HG03520 (cell line): ENCODE measurements around the gene OXCT1.
A peak's percentile ranks its signal among the peaks of the same experiment; 100 is the strongest.

ENCODE experiments used
- ATAC-seq: cut with Tn5 transposase; IDR thresholded peaks from one replicate; pipeline ENCODE4 v1.9.1; 2021; ENCODE audit warnings: mild to moderate bottlenecking, moderate library complexity; ENCODE audit not compliant: unreplicated experiment

The OXCT1 gene

DNA sequence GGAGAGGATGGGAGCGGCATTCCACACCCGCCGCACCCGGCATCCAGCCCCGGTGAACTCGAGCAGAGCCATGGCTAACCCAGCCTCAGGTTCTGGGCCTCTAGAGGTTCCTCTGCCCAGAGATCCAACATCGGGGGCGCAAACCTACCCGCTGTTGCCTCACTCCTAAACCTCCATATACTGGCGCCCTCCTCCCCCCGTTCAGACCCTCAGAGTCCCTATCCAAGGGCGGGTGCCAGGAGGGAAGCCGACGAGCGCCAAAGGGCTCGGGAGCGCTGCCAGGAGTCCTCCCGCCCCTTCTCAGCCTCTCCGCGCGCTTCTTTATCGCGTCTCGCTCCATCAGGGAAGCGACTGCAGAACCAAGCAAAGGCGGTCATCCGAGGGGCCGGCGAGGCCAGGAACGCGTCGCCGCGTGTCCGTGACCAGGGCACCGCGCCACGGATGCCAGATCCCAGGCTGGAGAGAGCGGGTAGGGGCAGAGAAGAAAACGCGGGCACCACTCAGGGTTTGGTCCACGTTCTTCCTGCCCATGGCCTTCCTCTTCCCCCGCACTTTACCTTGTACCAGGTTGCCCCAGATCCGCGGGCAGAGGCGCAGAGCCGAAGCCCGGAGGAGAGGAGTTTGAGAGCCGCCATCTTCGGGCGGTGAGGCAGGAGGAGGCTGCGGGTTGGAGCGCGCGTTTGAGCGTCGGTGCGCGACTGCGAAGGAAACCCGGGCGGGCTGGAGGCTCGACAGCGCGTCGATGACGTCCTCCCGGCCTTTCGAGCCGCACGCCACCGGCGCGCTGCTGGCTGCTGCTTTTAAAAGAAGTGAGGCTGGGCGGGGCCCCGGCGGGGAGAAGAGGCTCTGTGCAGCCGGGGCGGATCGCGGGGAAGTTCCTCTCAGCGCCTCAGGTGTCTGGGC lies at the start of gene OXCT1:
Gene OXCT1, minus strand, starts transcription at position 702 of the 903 bp plus-strand sequence. Its CDS starts 67 bp downstream, at position 635.
- ATAC-seq, result peak; percentile 95

DNA sequence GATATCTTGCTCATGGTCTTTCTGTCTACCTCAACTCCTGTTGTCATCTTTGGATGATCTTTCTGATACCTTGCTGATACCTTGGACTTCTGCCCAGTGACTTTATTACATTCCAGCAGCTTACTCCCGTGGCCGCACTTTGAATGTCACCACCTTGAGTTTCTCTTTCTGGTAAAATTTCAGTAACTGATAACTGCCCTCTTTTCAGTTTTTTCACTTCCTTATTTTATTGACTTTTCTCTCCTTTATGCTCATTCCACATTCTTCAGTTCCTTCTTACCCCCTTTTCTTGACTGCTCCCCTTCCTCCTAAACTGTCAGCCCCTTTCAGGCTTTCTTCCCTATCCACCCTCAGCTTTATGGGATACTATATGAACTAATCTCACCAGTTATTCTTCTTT lies 47.9 kb upstream of the OXCT1 start:
- peak; percentile 38 for ATAC-seq

DNA sequence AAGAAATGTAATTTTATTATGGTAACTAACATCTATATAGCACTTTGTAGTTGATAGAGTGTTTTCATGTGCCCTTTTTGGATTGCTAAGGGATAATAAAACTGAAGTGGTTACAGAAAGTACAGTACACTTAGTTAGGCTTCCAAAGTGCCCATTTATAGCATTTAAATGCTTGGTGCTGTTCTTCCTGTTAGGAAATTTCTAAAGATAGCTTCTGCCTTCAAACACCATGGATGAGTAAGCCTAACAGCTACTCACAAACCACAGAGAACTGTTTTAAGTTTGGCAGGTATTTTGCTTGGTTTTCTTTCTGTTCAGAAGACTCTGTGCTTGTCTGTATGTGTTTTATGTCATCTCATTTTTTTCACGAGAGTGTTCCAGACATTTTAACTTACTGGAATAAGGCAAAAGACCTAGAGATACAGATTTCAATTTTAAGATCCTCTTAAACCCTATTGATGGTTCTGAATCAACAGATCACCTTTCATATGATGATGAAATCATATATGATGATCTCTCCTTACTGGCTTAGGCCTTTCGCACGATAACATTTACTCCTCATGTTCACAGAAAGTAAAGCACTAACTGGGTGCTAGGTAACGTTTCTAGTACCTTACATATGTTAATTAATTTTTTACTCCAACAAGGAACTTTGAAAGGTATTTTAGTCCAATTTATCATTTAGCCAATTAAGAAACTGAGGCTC lies 38.3 kb upstream of the OXCT1 start:
- ATAC-seq, result no peak

DNA sequence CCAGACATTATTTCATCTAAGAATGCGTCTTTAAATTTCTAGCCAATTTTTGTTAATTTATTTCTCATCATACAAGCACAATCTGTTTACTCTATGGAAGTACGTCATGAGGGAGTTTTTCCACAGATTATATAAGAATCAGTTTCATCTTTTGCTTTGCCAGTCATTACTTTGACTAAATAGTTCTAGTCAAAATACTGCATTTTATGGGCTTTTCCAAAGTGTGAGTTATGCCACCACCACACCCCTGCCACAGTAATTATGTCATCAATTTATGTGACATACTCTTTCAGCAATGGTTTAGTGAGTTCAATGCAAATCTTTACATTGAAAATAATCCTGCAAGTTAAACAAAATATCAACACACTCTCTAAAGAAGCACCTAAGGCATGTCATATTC lies 35.9 kb upstream of the OXCT1 start:
- no peak for ATAC-seq

DNA sequence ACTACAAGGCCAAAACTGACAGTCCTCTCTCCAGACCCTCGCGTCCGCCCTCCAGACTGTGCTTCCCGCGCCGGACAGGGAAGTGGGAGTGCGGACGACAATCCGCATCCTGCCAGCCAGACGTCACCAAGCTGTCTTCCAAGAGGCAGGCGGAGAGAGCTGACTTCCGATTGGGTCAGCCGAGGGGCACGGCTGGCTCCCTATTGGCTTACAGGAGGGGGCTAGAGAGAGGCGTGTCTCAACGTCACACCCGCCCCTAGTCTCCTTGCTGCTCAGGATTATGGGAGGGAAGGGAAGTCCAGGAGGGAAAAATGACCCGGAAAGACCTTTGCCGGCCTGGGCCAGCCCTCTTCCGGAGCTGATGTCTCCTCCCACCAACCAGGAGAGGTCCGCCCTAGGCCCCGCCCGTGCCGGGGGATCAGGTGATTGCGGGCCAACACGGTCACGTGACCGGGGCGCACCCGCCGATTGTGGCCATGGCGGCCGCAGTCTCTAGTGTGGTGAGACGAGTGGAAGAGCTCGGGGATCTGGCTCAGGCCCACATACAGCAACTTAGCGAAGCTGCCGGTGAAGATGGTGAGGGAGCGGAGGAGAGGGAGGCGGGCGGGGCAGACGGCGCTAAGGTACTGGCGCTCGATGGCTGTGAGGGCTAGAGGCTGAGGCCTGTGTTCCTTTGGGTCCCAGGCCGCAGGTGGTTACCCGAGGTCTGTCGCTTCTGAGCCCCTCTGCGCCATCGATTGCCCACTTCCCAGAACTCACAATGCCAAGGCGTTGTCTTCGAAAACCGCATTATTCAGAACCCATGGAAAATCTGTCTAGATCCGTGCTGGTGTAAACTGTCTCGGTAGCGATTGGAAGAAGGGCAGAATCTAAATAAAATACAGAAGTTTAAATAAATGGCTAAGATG lies 33.9 kb upstream of the OXCT1 start, which contains the start of gene RIMOC1:
Gene RIMOC1, plus strand, starts transcription at position 453 of the 908 bp plus-strand sequence. Its CDS starts 24 bp downstream, at position 477.
- peak; percentile 98 for ATAC-seq

DNA sequence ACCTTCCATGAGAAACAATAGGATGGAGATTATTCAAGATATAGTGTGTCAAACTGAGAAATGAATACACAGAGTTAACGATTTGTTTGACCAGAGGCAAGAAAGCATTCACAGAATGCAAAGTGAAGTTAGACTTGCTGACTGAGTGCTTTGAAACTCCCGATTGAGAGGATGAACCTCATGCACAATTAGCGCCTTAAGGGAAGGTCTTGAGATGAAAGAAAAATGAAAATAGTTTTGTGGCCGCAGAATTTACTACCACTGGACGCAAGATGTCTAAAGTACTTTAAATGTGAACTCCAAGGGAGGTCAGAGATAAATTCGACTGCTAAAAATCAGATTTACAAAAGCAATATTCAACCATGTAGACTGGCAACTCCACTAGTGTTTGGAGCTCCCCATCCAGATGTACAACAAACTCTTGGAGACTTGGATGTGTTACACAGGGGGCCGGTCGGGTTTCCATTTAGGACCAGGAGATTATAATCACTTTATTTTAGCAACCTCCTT lies 33.2 kb upstream of the OXCT1 start:
- ATAC-seq, result no peak

DNA sequence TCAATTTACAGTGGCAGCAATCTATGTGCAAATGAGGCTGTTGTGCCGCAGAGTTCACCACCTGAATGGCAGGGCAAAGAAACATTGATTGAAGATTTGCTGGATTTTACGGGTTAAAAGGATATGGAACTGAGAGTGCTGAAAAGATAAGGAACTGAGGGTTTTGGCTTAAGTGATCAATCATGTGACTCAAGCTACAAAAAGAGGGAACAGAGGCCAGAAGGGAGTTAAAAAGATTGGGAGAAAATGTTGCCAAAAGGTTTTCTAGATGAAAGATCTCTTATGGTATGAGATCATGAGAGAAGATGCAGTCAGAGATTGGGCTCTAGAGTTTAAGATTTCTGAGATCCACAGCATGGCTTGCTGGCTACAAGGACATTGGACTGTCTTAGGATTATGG lies 26.0 kb upstream of the OXCT1 start:
- ATAC-seq, result no peak

DNA sequence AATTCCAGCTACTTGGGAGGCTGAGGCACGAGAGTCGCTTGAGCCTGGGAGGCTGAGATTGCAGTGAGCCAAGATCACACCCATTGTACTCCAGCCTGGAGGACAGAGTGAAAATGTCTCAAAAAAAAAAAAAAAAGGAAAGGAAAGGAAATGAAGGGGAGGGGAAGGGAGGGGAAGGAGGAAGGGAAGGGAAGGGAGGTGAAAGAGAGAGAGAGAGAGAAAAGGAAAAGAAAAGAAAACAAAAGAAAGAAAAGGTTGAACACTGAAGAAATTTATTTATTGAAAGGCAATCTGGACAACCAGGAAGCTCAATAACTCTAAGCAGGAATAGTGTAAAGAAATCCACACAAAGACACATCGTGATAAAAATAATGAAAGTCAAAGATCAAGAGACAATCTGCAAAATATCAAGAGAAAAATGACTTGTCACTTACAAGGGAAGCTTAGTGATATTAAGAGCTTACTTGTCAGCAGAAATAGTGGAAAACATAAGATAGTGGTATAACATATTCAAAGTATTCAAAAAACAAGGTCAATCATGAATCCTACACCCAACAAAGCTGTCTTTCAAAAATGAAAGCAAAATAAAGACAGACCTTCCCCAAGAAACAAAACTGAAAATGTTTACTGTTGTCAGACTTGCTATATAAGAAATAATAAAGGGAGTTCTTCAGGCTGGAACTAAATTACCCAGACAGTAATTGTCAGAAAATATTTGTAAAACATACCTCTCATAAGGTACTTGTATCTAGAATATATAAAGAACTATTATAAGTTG lies 23.0 kb upstream of the OXCT1 start:
- peak; percentile 67 for ATAC-seq

DNA sequence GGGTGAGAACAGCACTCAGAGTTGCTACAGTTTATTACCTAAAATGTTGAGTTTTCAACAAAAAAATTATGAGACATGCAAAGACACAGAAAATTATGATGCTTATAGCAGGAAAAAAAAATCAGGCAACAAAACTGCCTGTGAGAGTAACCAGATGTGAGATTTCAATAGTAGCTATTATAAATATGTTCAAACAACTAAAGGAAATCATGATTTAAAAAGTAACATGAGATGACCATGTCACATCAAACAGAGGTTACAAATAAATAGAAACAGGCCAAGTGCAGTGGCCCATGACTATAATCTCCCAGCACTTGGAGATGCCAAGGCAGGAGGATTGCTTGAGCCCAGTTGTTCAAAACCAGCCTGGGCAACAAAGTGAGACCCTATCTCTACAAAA lies 21.8 kb upstream of the OXCT1 start:
- no peak for ATAC-seq

DNA sequence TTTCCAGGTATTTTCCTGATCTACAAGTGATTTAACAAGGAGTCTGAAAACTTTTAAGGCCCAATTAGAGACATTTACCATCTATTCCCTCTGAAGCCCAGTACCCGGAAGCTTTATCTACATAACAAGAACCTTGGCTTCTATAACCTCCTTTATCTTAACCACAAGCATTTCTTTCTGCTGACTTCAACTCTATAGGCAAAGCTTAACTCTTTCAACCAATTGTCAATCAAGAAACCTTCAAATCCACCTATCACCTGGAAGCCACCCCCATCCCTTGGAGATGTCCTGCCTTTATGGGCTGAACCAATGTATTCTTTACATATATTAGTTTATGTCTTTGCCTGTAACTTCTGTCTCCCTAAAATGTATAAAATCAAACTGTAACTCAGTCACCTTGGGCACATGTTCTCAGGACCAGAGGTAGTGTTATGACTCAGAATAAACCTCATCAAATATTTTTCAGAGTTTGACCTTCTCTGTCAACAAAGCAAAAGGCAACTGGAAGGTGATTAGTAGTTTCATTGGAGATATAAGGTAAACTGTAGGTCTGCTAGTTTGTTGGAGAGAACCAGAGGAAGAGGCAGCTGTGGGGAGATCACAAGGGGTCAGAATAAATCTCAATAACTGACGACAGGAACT lies 21.0 kb upstream of the OXCT1 start:
- ATAC-seq, result no peak

DNA sequence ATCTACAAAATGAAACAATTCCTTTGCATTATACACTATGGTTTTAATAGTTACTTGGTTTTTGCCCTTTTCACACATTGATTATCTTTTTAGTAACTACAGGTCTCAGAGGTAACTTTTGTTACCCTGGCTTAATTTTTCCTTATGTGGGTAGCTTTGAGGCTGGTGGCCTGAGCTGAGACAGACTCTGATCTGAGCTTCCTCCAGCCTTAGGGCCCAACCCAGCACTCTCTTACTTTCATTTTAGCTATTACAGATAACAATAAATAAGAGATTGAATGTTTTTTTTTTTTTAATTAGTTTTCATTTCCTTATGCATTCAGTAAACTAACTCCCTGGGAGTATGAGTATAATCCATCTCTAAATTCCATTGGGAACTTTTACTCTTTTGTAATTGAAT lies 15.1 kb upstream of the OXCT1 start:
- ATAC-seq, result no peak

DNA sequence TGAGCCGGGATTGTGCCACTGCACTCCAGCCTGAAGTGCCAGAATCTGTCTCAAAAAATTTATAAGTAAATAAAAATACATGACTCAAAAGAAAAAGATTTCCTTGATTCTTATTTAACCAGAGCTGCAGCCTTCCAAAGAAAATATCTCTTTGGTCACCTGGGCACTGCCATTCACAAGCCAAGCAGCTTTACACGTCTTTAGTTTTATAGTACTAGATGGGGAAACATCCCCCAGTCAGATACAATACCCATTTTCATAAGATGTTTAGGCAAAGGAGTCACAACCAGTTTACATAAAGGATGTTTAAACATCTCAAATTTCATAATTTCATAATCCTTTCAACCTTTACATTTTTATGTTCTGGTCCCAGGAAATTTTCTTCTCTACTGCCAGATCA lies 13.7 kb upstream of the OXCT1 start:
- ATAC-seq, result no peak

DNA sequence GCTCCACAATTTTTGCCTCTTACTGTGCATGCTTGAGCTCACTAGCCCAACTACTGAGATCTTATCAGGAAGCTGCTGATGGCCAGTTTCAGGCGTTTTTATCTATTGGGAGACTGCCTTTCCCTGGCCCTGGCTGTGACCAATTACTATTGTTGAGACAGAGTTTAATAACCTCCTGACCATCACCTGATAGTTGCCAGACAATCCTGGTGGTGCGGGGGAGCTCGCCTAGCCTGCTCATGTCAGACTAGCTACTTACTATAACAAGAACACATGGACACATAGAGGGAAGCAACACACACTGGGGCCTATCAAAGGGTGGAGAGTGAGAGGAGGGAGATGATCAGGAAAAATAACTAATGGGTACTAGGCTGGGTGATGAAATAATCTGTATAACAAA lies 13.0 kb upstream of the OXCT1 start:
- ATAC-seq, result no peak

DNA sequence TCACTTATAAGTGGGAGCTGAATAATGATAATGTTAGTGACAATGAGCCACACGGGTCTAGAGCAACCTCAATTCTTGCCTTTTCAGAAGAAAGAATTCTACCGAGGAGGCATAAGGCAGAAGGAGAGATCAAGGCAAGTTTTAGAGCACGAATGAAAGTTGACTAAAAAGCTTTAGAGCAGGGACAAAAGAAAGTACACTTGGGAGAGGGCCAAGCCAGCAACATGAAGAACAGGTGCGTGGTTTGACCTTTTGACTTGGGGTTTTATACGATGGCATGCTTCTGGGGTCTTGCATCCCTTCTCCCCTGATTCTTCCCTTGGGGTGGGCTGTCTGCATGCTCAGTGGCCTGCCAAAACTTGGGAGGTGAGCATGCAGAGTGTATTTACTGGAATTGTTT lies 12.5 kb upstream of the OXCT1 start:
- ATAC-seq, result no peak

DNA sequence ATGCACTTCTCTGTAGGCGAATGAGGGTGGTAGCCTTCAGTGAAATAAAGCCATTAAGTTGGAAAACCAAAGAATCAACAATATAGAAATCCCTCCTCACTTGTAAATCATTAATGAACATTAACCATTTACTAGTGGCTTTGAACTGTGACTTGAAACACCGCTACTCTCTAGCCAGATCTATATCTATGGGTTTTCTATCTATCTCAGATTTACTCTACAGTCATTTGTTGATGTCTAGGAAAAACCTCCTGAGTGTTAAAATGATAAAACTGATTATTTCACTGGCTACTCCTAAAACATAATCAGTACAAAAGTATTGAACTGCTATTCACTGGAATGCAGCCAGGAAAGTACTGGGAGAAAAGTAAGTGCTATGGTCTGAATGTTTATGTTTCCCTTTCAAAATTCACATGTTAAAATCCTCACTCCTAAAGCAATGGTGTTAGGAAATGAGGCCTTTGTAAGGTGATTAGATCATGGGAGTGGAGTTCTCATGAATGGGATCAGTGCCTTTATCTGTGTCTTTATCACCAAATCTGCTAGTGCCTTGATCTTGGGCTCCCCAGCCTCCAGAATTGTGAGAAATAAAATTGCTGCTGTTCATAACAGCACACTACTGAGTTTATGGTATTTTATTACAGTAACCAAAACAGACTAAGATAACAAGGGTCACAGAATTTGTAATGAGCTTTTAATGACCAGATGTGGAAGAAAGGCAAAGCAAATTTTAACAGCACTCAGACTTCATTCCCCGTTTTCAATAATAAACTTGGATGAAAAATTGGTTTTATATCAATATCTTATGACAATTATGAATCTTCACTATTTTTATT lies 8.6 kb upstream of the OXCT1 start:
- no peak for ATAC-seq

DNA sequence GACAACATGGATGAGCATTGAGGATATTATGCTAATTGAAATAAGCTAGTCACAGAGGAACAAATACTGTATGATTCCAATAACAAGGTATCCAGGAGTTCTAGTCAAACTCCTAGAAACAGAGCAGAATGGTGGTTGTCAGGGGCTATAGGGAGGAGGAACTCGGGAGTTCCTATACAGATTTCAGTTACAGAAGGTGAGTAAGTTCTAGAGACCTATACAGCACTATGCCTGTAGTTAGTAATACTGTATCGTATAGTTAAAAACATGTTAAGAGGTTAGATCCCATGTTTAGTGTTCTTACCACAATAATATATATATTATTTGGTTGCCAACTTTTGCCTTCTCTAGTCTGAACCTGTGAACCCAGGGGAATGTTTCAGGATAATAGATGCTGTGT lies 7.9 kb upstream of the OXCT1 start:
- ATAC-seq, result no peak

DNA sequence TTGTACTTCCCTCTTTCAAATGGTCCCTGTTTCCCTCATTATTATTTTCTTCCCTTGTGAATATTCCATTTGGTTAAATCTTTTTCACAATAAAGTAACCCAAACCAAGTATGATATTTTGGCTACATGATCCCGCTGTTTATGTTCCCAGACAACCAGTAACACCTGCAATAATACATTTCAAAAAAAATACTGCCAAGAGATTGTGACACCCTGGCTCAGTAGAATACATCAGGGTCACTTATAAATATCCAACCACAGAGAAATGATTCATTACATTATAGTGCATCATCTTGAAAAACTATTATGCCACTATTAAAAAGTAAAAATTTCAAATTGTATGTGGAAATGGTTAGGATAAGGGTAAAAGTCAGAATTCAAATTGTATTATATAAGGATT lies 7.2 kb upstream of the OXCT1 start:
- no peak for ATAC-seq

DNA sequence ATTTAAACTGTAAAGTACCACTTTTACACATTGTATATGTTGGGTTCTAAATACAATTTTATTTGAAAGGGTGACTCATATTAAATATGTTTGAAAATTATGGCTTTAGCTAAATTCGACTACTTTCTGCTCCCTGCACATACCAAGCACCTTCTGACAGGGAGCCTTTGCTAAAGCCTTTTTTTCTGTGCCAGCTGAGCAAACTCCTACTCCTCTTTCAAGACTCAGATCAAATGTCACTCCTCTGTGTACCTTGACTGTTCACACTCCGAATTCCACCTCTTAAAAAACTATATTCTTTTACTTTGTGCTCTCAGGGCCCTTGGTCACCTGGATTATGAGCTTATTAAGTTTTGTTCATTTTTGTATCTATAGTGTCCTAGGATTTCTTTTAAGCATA lies 6.5 kb upstream of the OXCT1 start:
- no peak for ATAC-seq

DNA sequence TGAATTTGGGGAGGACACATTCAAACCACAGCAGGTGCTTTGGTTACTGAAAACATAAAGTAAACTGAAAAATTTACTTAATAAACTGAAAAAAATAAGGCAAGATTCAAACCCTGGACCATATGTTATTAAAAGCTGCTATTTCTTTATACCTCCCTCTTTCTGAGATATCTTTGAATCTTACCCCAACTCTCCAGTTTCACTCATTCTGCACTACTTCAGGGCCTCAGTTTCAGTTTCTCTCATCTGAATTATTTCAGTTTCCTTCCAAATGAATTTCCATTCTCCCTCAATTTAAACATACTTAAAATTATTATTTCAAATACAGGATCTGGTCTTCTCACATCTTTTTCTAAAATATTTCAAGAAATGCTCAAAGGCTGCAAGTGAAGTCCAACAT lies 4.9 kb upstream of the OXCT1 start:
- ATAC-seq, result no peak
